RWPE2 (cell line): Measurements from ENCODE around the gene NFASC.

ENCODE experiments used
- ATAC-seq: fragments of 200-7000 bp; cut with Tn5 transposase; 3 replicates; pipeline ENCODE4 v1.9.1; 2021; ENCODE audit warnings: low read depth
- DNase-seq: peaks from one replicate; pipeline ENCODE4 v3.0.0-alpha.2; 2020; ENCODE audit warnings: low spot score
- H3K27ac ChIP-seq: fragments of 450-650 bp; 2 replicates; pipeline ENCODE4 v1.5.1; 2017; ENCODE audit warnings: mild to moderate bottlenecking; ENCODE audit not compliant: poor library complexity, severe bottlenecking
- H3K27me3 ChIP-seq: fragments of 250-450 bp; sonication (Bioruptor Pico); 2 replicates; pipeline ENCODE4 v1.5.1; 2021; ENCODE audit warnings: mild to moderate bottlenecking, moderate library complexity; ENCODE audit not compliant: insufficient read depth, poor library complexity, severe bottlenecking
- H3K36me3 ChIP-seq: fragments of 250-450 bp; sonication (Bioruptor Pico); 2 replicates; pipeline ENCODE4 v1.5.1; 2020; ENCODE audit warnings: low read depth, mild to moderate bottlenecking, moderate library complexity
- H3K4me1 ChIP-seq: fragments of 250-450 bp; sonication (Bioruptor Pico); 2 replicates; pipeline ENCODE4 v1.5.1; 2021; ENCODE audit warnings: mild to moderate bottlenecking, moderate library complexity; ENCODE audit not compliant: insufficient read depth, poor library complexity, severe bottlenecking
- H3K4me3 ChIP-seq: fragments of 250-450 bp; sonication (Bioruptor Pico); 2 replicates; pipeline ENCODE4 v1.5.1; 2021; ENCODE audit warnings: mild to moderate bottlenecking, moderate library complexity; ENCODE audit not compliant: severe bottlenecking
- H3K9me3 ChIP-seq: fragments of 250-450 bp; sonication (Bioruptor Pico); 2 replicates; pipeline ENCODE4 v1.5.1; 2021; ENCODE audit warnings: mild to moderate bottlenecking, moderate library complexity; ENCODE audit not compliant: severe bottlenecking
- TF ChIP-seq, protein P1 (sequence below): fragments of 450-650 bp; IDR thresholded peaks from one replicate; pipeline ENCODE4 v1.5.1; 2017; ENCODE audit warnings: mild to moderate bottlenecking, moderate library complexity; ENCODE audit not compliant: poor library complexity, severe bottlenecking

The NFASC gene

DNA sequence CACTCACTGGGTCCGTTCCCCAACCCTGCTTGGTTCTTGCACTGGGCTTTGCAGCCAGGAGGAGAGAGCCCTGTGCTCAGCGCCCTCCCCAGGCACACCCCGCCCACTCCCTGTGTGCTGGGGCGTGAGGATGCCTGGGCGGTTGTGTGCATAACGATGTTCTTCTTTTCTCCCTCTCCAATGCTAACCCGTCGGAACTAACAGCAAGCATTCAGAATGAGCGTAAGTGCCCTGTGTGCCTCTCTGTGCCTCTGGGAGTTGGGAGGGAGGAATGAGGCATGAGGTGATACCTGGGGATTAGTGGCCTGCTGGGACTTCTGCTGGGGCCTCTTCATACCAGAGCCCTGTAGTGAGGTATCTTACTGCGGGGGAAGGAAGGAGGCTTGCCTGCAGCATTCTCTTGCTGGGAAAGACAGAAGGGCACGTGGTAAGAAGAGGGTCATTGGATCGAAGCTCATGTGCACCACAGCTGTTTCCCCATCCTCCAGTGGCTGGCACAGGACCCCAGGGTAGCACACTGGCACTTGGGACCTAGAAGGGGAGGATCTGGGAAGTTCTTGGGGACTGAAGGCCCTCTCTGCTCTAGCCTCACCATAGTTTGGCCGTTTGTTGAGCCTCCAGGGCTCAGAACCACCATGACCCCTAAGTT lies 79.8 kb downstream of the NFASC start:
- DNase-seq (no peak), ATAC-seq (no peak)
- Histone ChIP-seq H3K4me3 (no peak overlapping the region), H3K27ac (no peak overlapping the region), H3K4me1 (no peaks in the 10 kb centered on the region), H3K36me3 (no peaks in the 10 kb centered on the region), H3K9me3 (no peaks in the 10 kb centered on the region), H3K27me3 (no peaks in the 10 kb centered on the region)
- TF ChIP-seq, protein P1, sequence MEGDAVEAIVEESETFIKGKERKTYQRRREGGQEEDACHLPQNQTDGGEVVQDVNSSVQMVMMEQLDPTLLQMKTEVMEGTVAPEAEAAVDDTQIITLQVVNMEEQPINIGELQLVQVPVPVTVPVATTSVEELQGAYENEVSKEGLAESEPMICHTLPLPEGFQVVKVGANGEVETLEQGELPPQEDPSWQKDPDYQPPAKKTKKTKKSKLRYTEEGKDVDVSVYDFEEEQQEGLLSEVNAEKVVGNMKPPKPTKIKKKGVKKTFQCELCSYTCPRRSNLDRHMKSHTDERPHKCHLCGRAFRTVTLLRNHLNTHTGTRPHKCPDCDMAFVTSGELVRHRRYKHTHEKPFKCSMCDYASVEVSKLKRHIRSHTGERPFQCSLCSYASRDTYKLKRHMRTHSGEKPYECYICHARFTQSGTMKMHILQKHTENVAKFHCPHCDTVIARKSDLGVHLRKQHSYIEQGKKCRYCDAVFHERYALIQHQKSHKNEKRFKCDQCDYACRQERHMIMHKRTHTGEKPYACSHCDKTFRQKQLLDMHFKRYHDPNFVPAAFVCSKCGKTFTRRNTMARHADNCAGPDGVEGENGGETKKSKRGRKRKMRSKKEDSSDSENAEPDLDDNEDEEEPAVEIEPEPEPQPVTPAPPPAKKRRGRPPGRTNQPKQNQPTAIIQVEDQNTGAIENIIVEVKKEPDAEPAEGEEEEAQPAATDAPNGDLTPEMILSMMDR, result no peak

DNA sequence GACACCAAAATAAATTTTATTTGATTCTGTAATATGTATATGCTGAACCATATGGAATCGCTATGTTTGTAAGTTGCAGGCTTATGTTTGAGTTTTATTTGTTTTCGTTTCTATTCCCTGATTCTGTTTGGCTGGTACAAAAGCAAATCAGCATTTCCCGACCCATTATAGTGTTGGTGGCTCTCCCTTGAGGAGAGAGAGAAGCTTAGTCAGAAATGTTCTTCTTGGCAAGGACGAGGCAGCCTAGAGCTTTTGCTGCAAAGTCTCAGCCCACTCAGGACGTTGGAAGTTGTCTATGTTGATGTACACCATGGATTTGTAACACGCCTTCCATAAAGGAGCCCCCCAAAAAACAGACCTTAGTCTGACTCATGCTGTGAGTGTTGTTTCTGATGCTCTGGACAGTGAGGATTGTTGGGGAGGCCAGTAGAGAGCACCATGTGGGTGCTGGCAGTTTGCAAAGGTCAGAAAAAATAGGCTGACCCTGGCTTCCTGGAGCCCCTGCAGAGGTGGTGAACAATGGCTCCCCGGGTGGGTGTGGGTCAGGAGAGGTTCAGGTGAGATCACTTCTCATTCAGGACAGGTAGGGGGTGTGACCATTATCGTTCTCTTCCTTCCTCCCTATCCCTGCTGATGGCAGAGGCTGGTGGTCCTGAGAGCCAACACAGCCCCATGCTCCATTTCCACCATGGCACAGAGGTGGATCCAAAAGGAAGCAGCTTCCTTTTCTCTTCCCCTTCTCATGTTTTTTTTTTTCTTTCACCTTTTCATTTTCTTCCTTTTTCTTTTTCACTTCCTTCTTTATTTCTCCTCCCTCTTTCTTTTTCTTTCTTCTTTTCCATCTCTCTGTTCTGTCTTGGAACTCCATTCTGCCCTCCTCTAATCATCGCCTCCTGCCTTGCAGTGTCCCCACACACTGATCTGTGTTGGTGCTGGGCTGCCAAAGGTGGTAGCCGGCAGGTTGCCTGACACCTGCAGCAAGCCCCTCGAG lies 88.0 kb downstream of the NFASC start:
- TF ChIP-seq, protein P1, result no peak
- H3K27me3 ChIP-seq, result no peaks in the 10 kb centered on the region

DNA sequence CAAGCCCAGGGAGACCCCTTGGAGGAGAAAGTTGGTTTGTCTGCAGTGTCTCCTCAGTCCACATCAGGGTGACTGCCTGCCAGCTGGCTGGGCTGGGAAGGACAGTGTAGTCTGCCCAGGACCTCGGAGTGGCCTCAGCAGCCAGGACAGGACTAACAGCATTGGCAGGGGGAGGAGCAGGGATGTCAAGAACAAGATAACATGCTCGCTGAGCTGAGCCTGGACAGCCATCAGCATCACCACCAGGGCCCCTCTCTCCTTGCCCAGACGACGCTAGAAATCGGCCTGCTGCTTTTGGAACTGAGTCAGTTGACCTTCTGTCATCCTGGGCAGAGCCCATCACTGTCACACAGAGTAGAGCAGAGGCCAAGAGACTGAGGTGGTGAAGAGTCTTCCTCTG lies 88.7 kb downstream of the NFASC start:
- DNase-seq (no peak), ATAC-seq (no peak)
- no peaks in the 10 kb centered on the region for H3K4me1 ChIP-seq
- H3K4me3 ChIP-seq, result no peak overlapping the region
- H3K27ac ChIP-seq, result no peak overlapping the region
- TF ChIP-seq, protein P1, result no peak
- H3K27me3 ChIP-seq, result no peaks in the 10 kb centered on the region
- H3K9me3 ChIP-seq, result no peaks in the 10 kb centered on the region
- no peaks in the 10 kb centered on the region for H3K36me3 ChIP-seq

More for the DNA sequence above, 88.0 kb downstream of the NFASC start:
- no peaks in the 10 kb centered on the region for H3K36me3 ChIP-seq
- H3K4me1 ChIP-seq, result no peaks in the 10 kb centered on the region
- H3K9me3 ChIP-seq, result no peaks in the 10 kb centered on the region
- ATAC-seq (no peak), DNase-seq (no peak)
- no peak overlapping the region for H3K27ac ChIP-seq
- no peak overlapping the region for H3K4me3 ChIP-seq

DNA sequence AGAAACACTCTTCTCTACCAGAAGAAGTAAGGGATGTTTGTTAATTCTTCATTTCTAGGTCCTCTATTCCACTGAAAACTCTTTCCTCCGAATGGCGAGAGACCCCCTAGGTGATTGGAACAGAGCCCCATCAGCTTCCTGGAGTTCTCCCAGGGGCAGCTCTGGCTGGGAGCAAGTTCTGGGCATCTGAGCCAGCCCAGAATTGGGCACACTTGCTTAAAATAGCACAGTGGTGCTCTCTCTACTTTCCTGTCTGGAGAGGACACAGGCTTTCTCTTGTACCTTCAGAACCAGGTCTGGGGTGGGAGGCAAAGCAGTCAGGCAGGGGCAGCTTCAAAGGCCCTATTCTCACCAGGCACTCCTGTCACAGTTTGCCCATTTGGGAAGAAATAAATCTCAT lies 89.2 kb downstream of the NFASC start:
- Histone ChIP-seq H3K27ac (no peak overlapping the region), H3K4me3 (no peak overlapping the region), H3K4me1 (no peaks in the 10 kb centered on the region), H3K36me3 (no peaks in the 10 kb centered on the region), H3K27me3 (no peaks in the 10 kb centered on the region), H3K9me3 (no peaks in the 10 kb centered on the region)
- DNase-seq (no peak), ATAC-seq (no peak)
- TF ChIP-seq, protein P1, result no peak
